Neural progenitor cell (in vitro differentiated cells): ENCODE results near the gene ADGB. TPM values are rescaled to one million over a fixed set of nuclear protein-coding genes. Genes with fewer than 3 reads are reported as not detected.

ENCODE experiments used
- DNase-seq: peaks from one replicate; pipeline ENCODE4 v3.0.0-alpha.2; 2016; ENCODE audit warnings: low spot score
- H2AFZ ChIP-seq: fragments of 200-600 bp; sonication (generic); replicated peaks from 2 replicates; pipeline ENCODE4 v1.6.1; 2016; ENCODE audit warnings: antibody characterized with exemption
- H3F3A ChIP-seq: fragments of 200-600 bp; sonication (generic); 2 replicates; pipeline ENCODE4 v1.6.1; 2016; ENCODE audit warnings: antibody characterized with exemption, low read depth
- H3K27ac ChIP-seq: fragments of 200-600 bp; sonication (generic); 2 replicates; pipeline ENCODE4 v1.5.1; 2016; ENCODE audit warnings: mild to moderate bottlenecking
- H3K27me3 ChIP-seq: fragments of 200-600 bp; sonication (generic); 2 replicates; pipeline ENCODE4 v1.6.1; 2016; ENCODE audit warnings: mild to moderate bottlenecking, moderate library complexity
- H3K36me3 ChIP-seq: fragments of 200-600 bp; sonication (generic); 2 replicates; pipeline ENCODE4 v1.5.1; 2016
- H3K4me1 ChIP-seq: fragments of 200-600 bp; sonication (generic); 2 replicates; pipeline ENCODE4 v1.6.1; 2016; ENCODE audit warnings: mixed run types
- H3K4me2 ChIP-seq: fragments of 200-600 bp; sonication (generic); 2 replicates; pipeline ENCODE4 v1.6.1; 2016
- H3K4me3 ChIP-seq: fragments of 200-600 bp; sonication (generic); 2 replicates; pipeline ENCODE4 v1.5.1; 2016
- H3K79me2 ChIP-seq: fragments of 200-600 bp; sonication (generic); 2 replicates; pipeline ENCODE4 v1.6.1; 2016; ENCODE audit warnings: low read depth
- H3K9ac ChIP-seq: fragments of 200-600 bp; sonication (generic); 2 replicates; pipeline ENCODE4 v1.6.1; 2016
- H3K9me3 ChIP-seq: fragments of 200-600 bp; sonication (generic); 2 replicates; pipeline ENCODE4 v1.5.1; 2016; ENCODE audit warnings: low read depth
- H4K20me1 ChIP-seq: fragments of 200-600 bp; sonication (generic); 2 replicates; pipeline ENCODE4 v1.6.1; 2016; ENCODE audit warnings: low read depth
- H3K27ac Mint-ChIP-seq: 3 replicates; pipeline ENCODE4 v1.8.0; 2021; ENCODE audit warnings: mixed read lengths
- H3K27me3 Mint-ChIP-seq: 2 replicates; pipeline ENCODE4 v1.8.0; 2022; ENCODE audit warnings: low read depth, mild to moderate bottlenecking, inconsistent platforms, moderate library complexity, mixed read lengths; ENCODE audit not compliant: insufficient read depth
- H3K36me3 Mint-ChIP-seq: 3 replicates; pipeline ENCODE4 v1.8.0; 2021; ENCODE audit warnings: mixed read lengths
- H3K4me1 Mint-ChIP-seq: 3 replicates; pipeline ENCODE4 v1.8.0; 2021; ENCODE audit warnings: mixed read lengths
- H3K4me3 Mint-ChIP-seq: 3 replicates; pipeline ENCODE4 v1.8.0; 2021; ENCODE audit warnings: mild to moderate bottlenecking, moderate library complexity, mixed read lengths
- H3K9me3 Mint-ChIP-seq: 3 replicates; pipeline ENCODE4 v1.8.0; 2020; ENCODE audit warnings: mixed read lengths
- CTCF ChIP-seq: fragments of 200-600 bp; sonication (generic); IDR thresholded peaks from 2 replicates; pipeline ENCODE4 v1.5.1; 2017; ENCODE audit warnings: antibody characterized with exemption, mild to moderate bottlenecking
- EZH2 ChIP-seq: fragments of 200-600 bp; sonication (generic); IDR thresholded peaks from 2 replicates; pipeline ENCODE4 v1.6.1; 2017; ENCODE audit warnings: antibody characterized with exemption, mild to moderate bottlenecking, moderate library complexity
- EZH2phosphoT487 ChIP-seq: fragments of 200-600 bp; sonication (generic); IDR thresholded peaks from 2 replicates; pipeline ENCODE4 v1.6.1; 2017; ENCODE audit warnings: antibody characterized with exemption
- total RNA-seq: library from RNA; depleted of rRNA; stranded (reverse); fragments of >200 nt; gene quantifications from 2 replicates; pipeline ENCODE4 v1.2.3, GENCODE V29; 2015; ENCODE audit warnings: low replicate concordance

Gene ADGB
- total RNA-seq, 1 donor from 2014 or later, result not detected

GRCh38 chr6:146697921-146698320, 99.1 kb downstream of the ADGB start:
- Histone ChIP-seq H3K27me3 (no peaks in the 10 kb centered on the region), H3K4me1 (no peaks in the 10 kb centered on the region), H3K27ac (no peak overlapping the region), H4K20me1 (no peaks in the 10 kb centered on the region), H3K4me2 (no peak overlapping the region), H3F3A (no peaks in the 10 kb centered on the region), H3K79me2 (no peaks in the 10 kb centered on the region), H3K36me3 (no peaks in the 10 kb centered on the region), H2AFZ (no peak overlapping the region), H3K4me3 (no peak overlapping the region), H3K9ac (no peak overlapping the region), H3K9me3 (no peaks in the 10 kb centered on the region)
- no peaks in the 10 kb centered on the region for H3K4me1 Mint-ChIP-seq
- TF ChIP-seq CTCF, result no peak
- no peak for TF ChIP-seq EZH2
- no peak for TF ChIP-seq EZH2phosphoT487
- no peak overlapping the region for H3K4me3 Mint-ChIP-seq
- no peaks in the 10 kb centered on the region for H3K36me3 Mint-ChIP-seq
- no peaks in the 10 kb centered on the region for H3K9me3 Mint-ChIP-seq
- no peak overlapping the region for H3K27ac Mint-ChIP-seq
- DNase-seq, result no peak
- H3K27me3 Mint-ChIP-seq, result no peaks in the 10 kb centered on the region

- Histone ChIP-seq H3K36me3 (no peaks in the 10 kb centered on the region), H3K9me3 (no peaks in the 10 kb centered on the region), H3F3A (no peaks in the 10 kb centered on the region), H3K4me1 (no peaks in the 10 kb centered on the region), H3K4me3 (no peak overlapping the region), H3K79me2 (no peaks in the 10 kb centered on the region), H3K4me2 (no peak overlapping the region), H3K27me3 (no peaks in the 10 kb centered on the region), H4K20me1 (no peaks in the 10 kb centered on the region), H2AFZ (no peak overlapping the region), H3K9ac (no peak overlapping the region), H3K27ac (no peak overlapping the region)
- no peak for TF ChIP-seq EZH2
- peak; percentile 84 for TF ChIP-seq CTCF
- Mint-ChIP-seq H3K4me1 (no peaks in the 10 kb centered on the region), H3K27me3 (no peaks in the 10 kb centered on the region), H3K9me3 (no peaks in the 10 kb centered on the region), H3K4me3 (no peak overlapping the region), H3K27ac (no peak overlapping the region), H3K36me3 (no peaks in the 10 kb centered on the region)
- DNase-seq, result peak; percentile 82
Measured at GRCh38 chr6:146700078-146700686, 101.4 kb downstream of the ADGB start.

GRCh38 chr6:146701632-146702031, 102.9 kb downstream of the ADGB start:
- Histone ChIP-seq H2AFZ (no peak overlapping the region), H3K27me3 (no peaks in the 10 kb centered on the region), H3K9me3 (no peaks in the 10 kb centered on the region), H3K79me2 (no peaks in the 10 kb centered on the region), H3K4me1 (no peaks in the 10 kb centered on the region), H4K20me1 (no peaks in the 10 kb centered on the region), H3K4me2 (no peak overlapping the region), H3K9ac (no peak overlapping the region), H3K36me3 (no peaks in the 10 kb centered on the region), H3K27ac (no peak overlapping the region), H3K4me3 (no peak overlapping the region), H3F3A (no peaks in the 10 kb centered on the region)
- no peak for TF ChIP-seq CTCF
- no peak for TF ChIP-seq EZH2
- no peak for TF ChIP-seq EZH2phosphoT487
- no peaks in the 10 kb centered on the region for H3K27me3 Mint-ChIP-seq
- no peaks in the 10 kb centered on the region for H3K36me3 Mint-ChIP-seq
- H3K4me1 Mint-ChIP-seq, result no peaks in the 10 kb centered on the region
- no peak overlapping the region for H3K27ac Mint-ChIP-seq
- no peak for DNase-seq
- H3K4me3 Mint-ChIP-seq, result no peak overlapping the region
- no peaks in the 10 kb centered on the region for H3K9me3 Mint-ChIP-seq
